ENCODE results near the gene KCNJ9.
"Not testable (repeated sequence)": the region's sequence is repeated elsewhere in the genome, so short reads cannot be mapped to it uniquely, and the experiment has no call there.

KCNJ9 gene

GRCh38 chr1:160123726-160124125, 42.4 kb downstream of the KCNJ9 start:
- no peak for TF ChIP-seq CTCF (IDR thresholded peaks at IDR 0.05; ENCODE audit: low read depth, low read length, missing control alignments)
- in situ Hi-C loops (cut with HindIII; ENCODE audit: low pct_ligation_motif_present, low sequenced_read_pairs) = no loop called here
- no peak overlapping the region for H3K27ac ChIP-seq
- no peaks in the 10 kb centered on the region for H3K27me3 ChIP-seq (replicated peaks)
- H3K36me3 ChIP-seq (replicated peaks) = no peaks in the 10 kb centered on the region
- no peak for DNase-seq
- H3K4me3 ChIP-seq (ENCODE audit: low read depth, low read length) = no peak overlapping the region

DNA sequence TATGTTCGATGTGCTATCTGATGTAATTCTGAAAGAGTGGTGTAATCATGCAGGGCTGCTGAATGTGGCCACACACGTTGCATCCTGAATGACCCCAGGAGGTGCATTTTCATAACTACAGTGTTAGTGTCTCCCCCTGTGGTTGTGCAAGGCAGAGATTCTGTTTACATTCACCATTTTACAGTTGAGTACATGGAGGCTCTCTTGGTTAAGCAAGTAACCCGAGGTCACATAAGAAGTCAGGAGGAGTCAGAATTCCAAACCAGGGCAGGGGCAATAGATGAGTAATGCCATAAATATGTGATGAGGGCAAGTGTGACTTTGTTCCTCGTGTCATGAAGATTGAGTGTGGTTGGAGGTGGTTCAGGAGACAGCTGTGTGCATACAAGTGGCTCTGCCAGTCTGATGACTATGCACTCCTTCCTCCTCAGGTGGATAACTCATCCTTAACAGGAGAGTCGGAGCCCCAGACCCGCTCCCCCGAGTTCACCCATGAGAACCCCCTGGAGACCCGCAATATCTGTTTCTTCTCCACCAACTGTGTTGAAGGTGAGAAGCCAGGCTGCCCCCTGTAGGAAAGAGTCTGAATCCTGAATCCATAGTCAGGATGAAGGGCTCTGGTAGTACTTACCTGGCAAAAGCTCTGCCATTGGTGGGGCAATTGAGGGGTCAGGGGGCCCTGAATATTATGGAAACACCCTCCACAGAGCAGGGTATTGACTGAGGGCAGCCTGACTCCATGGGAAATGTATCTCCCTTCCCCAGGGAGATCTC, 43.6 kb downstream of the KCNJ9 start:
- Histone ChIP-seq H3K27ac (no peak overlapping the region), H3K36me3 (replicated peaks) (no peaks in the 10 kb centered on the region), H3K27me3 (replicated peaks) (no peaks in the 10 kb centered on the region), H3K4me3 (ENCODE audit: low read depth, low read length) (no peak overlapping the region)
- DNase-seq = peak; percentile 22
- peak; percentile 34 for TF ChIP-seq CTCF (IDR thresholded peaks at IDR 0.05; ENCODE audit: low read depth, low read length, missing control alignments)
- in situ Hi-C loops (cut with HindIII; ENCODE audit: low pct_ligation_motif_present, low sequenced_read_pairs) = no loop called here

GRCh38 chr1:160125746-160126145, 44.4 kb downstream of the KCNJ9 start:
- H3K4me3 ChIP-seq (ENCODE audit: low read depth, low read length) = no peak overlapping the region
- H3K36me3 ChIP-seq (replicated peaks) = no peaks in the 10 kb centered on the region
- in situ Hi-C loops (cut with HindIII; ENCODE audit: low pct_ligation_motif_present, low sequenced_read_pairs) = no loop called here
- no peaks in the 10 kb centered on the region for H3K27me3 ChIP-seq (replicated peaks)
- no peak for TF ChIP-seq CTCF (IDR thresholded peaks at IDR 0.05; ENCODE audit: low read depth, low read length, missing control alignments)
- DNase-seq = peak; percentile 27
- H3K27ac ChIP-seq = no peak overlapping the region

DNA sequence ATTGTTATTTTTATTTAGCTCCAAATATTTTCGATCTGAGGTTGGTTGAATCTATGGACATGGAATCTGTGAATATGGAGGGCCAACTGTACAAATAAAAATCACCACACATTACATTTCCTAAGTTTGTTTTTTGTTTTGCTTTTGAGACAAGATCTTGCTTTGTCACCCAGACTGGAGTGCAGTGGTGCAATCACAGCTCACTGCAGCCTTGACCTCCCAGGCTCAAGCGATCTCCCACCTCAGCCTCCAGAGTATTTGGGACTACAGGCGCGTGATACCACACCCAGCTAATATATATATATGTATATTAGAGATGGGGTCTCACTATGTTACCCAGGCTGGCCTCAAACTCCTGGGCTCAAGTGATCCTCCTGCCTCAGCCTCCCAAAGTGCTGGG, 45.0 kb downstream of the KCNJ9 start:
- in situ Hi-C loops (cut with HindIII; ENCODE audit: low pct_ligation_motif_present, low sequenced_read_pairs); H3K27me3 ChIP-seq (replicated peaks); H3K27ac ChIP-seq: not testable (repeated sequence)

GRCh38 chr1:160127381-160127780, 46.0 kb downstream of the KCNJ9 start:
- Histone ChIP-seq H3K36me3 (replicated peaks) (no peaks in the 10 kb centered on the region), H3K4me3 (ENCODE audit: low read depth, low read length) (no peak overlapping the region), H3K27ac (no peak overlapping the region), H3K27me3 (replicated peaks) (no peaks in the 10 kb centered on the region)
- DNase-seq = no peak
- no peak for TF ChIP-seq CTCF (IDR thresholded peaks at IDR 0.05; ENCODE audit: low read depth, low read length, missing control alignments)
- in situ Hi-C loops (cut with HindIII; ENCODE audit: low pct_ligation_motif_present, low sequenced_read_pairs) = no loop called here

More for the DNA sequence above, 45.0 kb downstream of the KCNJ9 start:
- not testable (repeated sequence) for H3K36me3 ChIP-seq (replicated peaks); H3K4me3 ChIP-seq (ENCODE audit: low read depth, low read length); DNase-seq

GRCh38 chr1:160127865-160128523, 46.7 kb downstream of the KCNJ9 start:
- Histone ChIP-seq H3K4me3 (ENCODE audit: low read depth, low read length) (no peak overlapping the region), H3K27me3 (replicated peaks) (no peaks in the 10 kb centered on the region), H3K36me3 (replicated peaks) (no peaks in the 10 kb centered on the region), H3K27ac (no peak overlapping the region)
- DNase-seq = peak; percentile 45
- TF ChIP-seq CTCF (IDR thresholded peaks at IDR 0.05; ENCODE audit: low read depth, low read length, missing control alignments) = no peak
- in situ Hi-C loops (cut with HindIII; ENCODE audit: low pct_ligation_motif_present, low sequenced_read_pairs) = no loop called here
